ENCODE data around the gene TSPAN16.
A peak's percentile ranks its signal among the peaks of the same experiment; 100 is the strongest.

The TSPAN16 gene

DNA sequence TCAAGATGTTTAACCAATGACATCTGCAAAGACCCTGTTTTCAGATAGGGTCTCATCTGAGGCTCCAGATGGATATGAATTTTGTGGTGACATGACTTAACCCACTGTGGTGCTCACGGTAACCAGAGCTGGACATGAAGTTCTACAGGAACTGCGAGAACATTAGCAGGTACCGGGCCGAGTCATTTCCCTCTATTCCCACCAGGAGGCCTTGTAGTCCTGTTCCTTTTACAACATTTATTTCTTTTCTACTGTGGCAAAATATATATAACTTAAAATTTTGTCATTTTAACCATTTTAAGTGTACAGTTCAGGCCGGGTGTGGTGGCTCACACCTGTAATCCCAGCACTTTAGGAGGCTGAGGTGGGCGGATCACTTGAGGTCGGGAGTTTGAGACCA lies 7.6 kb upstream of the TSPAN16 start:
- DNase-seq (ENCODE audit: low read depth) = peak; percentile 61
- H3K4me3 ChIP-seq (replicated peaks; ENCODE audit: low read depth, low read length) = no peak overlapping the region
- TF ChIP-seq, protein P1, sequence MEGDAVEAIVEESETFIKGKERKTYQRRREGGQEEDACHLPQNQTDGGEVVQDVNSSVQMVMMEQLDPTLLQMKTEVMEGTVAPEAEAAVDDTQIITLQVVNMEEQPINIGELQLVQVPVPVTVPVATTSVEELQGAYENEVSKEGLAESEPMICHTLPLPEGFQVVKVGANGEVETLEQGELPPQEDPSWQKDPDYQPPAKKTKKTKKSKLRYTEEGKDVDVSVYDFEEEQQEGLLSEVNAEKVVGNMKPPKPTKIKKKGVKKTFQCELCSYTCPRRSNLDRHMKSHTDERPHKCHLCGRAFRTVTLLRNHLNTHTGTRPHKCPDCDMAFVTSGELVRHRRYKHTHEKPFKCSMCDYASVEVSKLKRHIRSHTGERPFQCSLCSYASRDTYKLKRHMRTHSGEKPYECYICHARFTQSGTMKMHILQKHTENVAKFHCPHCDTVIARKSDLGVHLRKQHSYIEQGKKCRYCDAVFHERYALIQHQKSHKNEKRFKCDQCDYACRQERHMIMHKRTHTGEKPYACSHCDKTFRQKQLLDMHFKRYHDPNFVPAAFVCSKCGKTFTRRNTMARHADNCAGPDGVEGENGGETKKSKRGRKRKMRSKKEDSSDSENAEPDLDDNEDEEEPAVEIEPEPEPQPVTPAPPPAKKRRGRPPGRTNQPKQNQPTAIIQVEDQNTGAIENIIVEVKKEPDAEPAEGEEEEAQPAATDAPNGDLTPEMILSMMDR (IDR thresholded peaks at IDR 0.05; ENCODE audit: low read length, missing control alignments) = peak; percentile 64

DNA sequence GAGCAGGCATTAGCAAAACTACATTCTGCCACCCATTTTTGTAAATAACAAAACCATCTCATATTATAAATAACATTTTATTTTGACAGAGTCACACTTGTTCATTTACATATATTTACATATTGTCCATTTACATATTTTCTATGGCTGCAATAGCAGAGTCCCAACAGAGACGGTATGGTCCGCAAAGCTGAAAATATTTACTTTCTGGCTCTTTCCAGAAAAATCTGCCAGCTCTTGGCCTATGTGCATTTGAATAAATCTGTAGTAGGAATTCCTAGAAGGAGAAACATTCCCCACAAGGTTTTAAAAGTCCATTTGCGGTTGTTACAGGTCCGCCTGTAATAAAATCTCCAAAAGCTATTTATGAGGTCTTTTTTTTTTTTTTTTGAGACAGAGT lies 5.7 kb upstream of the TSPAN16 start:
- no peak for DNase-seq (ENCODE audit: low read depth)
- TF ChIP-seq, protein P1 (IDR thresholded peaks at IDR 0.05; ENCODE audit: low read length, missing control alignments) = no peak
- no peak overlapping the region for H3K4me3 ChIP-seq (replicated peaks; ENCODE audit: low read depth, low read length)

DNA sequence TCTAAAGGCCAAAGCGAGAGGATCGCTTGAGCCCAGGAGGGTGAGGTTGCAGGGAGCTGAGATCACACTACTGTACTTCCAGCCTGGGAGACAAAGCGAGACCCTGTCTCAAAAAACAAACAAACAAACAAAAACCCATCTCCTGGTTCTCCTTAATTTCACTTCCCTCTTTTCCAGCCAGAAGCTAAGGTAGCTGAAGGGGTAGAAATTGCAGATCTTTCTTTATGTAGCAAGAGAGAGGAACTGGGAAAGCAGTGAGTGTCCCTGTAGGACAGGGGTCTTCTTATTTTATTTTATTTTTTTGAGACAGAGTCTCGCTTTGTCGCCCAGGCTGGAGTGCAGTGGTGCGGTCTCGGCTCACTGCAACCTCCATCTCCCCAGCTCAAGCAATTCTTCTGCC lies 4.5 kb upstream of the TSPAN16 start:
- TF ChIP-seq, protein P1 (IDR thresholded peaks at IDR 0.05; ENCODE audit: low read length, missing control alignments) = no peak
- no peak for DNase-seq (ENCODE audit: low read depth)
- H3K4me3 ChIP-seq (replicated peaks; ENCODE audit: low read depth, low read length) = no peak overlapping the region

DNA sequence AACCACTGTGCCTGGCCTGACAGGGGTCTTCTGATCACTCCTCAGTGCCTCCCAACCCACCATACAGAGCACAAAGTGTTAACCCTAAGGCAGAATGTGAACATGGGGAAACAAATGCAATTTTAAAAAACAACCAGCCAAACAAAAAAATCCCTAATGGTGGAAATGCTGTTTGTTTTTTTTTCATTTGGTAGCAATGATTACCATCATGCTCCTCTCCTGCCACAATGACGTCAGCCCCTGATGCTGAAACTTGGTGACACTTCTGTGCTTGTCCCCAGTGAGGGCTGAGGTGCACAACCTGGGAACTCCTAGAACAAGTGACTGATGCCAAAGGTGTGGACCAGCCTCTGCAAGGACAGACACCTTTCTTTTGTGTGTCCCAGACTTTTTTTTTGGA lies 4.0 kb upstream of the TSPAN16 start:
- H3K4me3 ChIP-seq (replicated peaks; ENCODE audit: low read depth, low read length) = no peak overlapping the region
- TF ChIP-seq, protein P1 (IDR thresholded peaks at IDR 0.05; ENCODE audit: low read length, missing control alignments) = no peak
- DNase-seq (ENCODE audit: low read depth) = no peak

DNA sequence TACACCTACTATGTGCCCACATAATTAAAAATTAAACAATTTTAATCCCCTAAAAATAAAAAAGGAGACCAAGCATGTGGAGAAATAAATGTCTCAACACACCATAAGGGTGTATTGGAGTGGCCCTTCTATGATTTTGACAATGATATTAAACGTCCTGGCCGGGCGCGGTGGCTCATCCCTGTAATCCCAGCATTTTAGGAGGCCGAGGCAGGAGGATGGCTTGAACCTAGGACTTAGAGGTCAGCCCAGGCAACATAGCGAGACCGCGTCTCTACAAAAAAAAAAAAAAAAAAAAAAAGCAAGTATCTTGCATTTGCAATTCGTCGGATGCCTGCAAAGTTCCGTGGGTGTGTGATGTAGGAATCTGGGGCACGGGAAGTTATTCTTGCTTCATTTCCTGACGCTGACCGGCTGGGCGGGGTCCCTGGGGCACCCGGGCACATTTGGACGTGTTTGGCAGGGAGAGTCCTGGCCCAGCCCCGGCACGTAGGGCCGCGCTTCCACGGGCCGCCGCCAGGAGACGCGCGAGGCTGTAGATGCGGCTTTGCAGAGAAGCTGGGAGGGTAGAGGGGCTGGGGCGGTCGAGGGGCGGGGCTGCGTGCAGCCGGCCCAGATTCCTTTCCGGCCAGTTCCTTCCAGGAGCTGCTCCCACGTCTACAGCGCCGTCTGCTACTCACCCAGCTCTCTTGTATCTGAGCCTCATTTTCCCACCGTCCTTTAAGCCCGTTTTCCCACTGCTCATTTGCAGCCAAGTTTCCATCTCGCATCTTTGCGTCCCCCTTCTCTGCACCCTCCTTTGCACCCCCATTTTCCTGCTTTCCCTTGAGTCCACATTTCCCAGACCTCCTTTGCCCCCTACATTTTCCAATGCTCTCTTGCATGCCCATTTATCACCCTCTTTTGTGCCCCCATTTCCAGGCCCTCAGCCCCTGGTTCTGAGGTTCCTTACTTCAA lies 2.2 kb upstream of the TSPAN16 start:
- peak; percentile 97 for DNase-seq (ENCODE audit: low read depth)
- peak overlapping the region; percentile 28 for H3K4me3 ChIP-seq (replicated peaks; ENCODE audit: low read depth, low read length)
- TF ChIP-seq, protein P1 (IDR thresholded peaks at IDR 0.05; ENCODE audit: low read length, missing control alignments) = peak; percentile 86

DNA sequence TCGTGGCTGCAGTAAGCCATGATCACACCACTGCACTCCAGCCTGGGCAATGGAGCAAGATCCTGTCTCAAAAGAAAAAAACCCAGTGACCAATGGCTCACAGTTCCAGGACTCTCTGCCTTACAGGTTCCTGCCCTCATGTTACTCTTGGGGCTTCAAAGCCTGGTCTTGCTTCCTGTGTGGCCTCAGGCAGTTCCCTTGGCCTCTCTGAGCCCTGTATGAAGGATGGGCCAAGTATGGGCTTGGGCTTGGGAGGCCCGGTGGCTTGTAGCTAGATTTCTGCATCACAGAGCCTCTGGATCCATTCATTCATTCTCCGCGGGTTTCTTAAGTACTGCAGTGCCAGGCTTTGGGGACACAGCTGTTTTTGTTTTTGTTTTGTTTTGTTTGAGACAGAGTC lies 780 bp upstream of the TSPAN16 start:
- TF ChIP-seq, protein P1 (IDR thresholded peaks at IDR 0.05; ENCODE audit: low read length, missing control alignments) = no peak
- no peak overlapping the region for H3K4me3 ChIP-seq (replicated peaks; ENCODE audit: low read depth, low read length)
- DNase-seq (ENCODE audit: low read depth) = no peak
